ENCODE measurements around the gene THRB. TPM values are rescaled to one million over a fixed set of nuclear protein-coding genes. Genes with fewer than 3 reads are reported as not detected.
A peak's percentile ranks its signal among the peaks of the same experiment; 100 is the strongest.

THRB gene
- total and polyA plus RNA-seq, 2 experiments from 2014 or later = 26.8 to 60.0 TPM

- TF ChIP-seq CTCF (IDR thresholded peaks at IDR 0.05; ENCODE audit: poor library complexity) (no peak), EZH2 (IDR thresholded peaks at IDR 0.05; ENCODE audit: borderline replicate concordance) (no peak), EZH2phosphoT487 (IDR thresholded peaks at IDR 0.05; ENCODE audit: low read depth, severe bottlenecking, unreplicated experiment) (no peak)
- H3K9me2 ChIP-seq (replicated peaks; ENCODE audit: insufficient read depth) = no peaks in the 10 kb centered on the region
- H3K27ac ChIP-seq = peak overlapping the region; percentile 87
- H3K9me3 ChIP-seq (ENCODE audit: low read depth) = no peaks in the 10 kb centered on the region
- no peaks in the 10 kb centered on the region for H4K20me1 ChIP-seq (ENCODE audit: insufficient read depth, poor library complexity, severe bottlenecking)
- H3K4me2 ChIP-seq = no peak overlapping the region
- H3K79me2 ChIP-seq = no peaks in the 10 kb centered on the region
- H3K4me1 ChIP-seq (ENCODE audit: insufficient read depth) = peaks cover 17% of the 10 kb centered on the region
- peak; percentile 41 for DNase-seq (ENCODE audit: low spot score)
- H3K27me3 ChIP-seq = no peaks in the 10 kb centered on the region
- WGBS (ENCODE audit: low lambda C conversion rate, missing lambda C conversion rate) = 65% methylated on average over 11 of the region's 11 CpGs
- no peak overlapping the region for H3K4me3 ChIP-seq
- H2AFZ ChIP-seq = no peak overlapping the region
- no peaks in the 10 kb centered on the region for H3K36me3 ChIP-seq (replicated peaks; ENCODE audit: insufficient read depth, low read depth)
Measured at GRCh38 chr3:24145981-24146822, 348.4 kb downstream of the THRB start.

GRCh38 chr3:24145481-24145880 is 349.2 kb downstream of the THRB start:
- no peaks in the 10 kb centered on the region for H3K79me2 ChIP-seq
- H3K27me3 ChIP-seq = no peaks in the 10 kb centered on the region
- peaks cover 19% of the 10 kb centered on the region for H3K4me1 ChIP-seq (ENCODE audit: insufficient read depth)
- H3K4me3 ChIP-seq = no peak overlapping the region
- no peak overlapping the region for H2AFZ ChIP-seq
- peak overlapping the region; percentile 87 for H3K27ac ChIP-seq
- H3K36me3 ChIP-seq (replicated peaks; ENCODE audit: insufficient read depth, low read depth) = no peaks in the 10 kb centered on the region
- DNase-seq (ENCODE audit: low spot score) = no peak
- H3K4me2 ChIP-seq = no peak overlapping the region
- H3K9me2 ChIP-seq (replicated peaks; ENCODE audit: insufficient read depth) = no peaks in the 10 kb centered on the region
- TF ChIP-seq EZH2phosphoT487 (IDR thresholded peaks at IDR 0.05; ENCODE audit: low read depth, severe bottlenecking, unreplicated experiment) (no peak), EZH2 (IDR thresholded peaks at IDR 0.05; ENCODE audit: borderline replicate concordance) (no peak), CTCF (IDR thresholded peaks at IDR 0.05; ENCODE audit: poor library complexity) (no peak)
- H4K20me1 ChIP-seq (ENCODE audit: insufficient read depth, poor library complexity, severe bottlenecking) = no peaks in the 10 kb centered on the region
- no peaks in the 10 kb centered on the region for H3K9me3 ChIP-seq (ENCODE audit: low read depth)

DNA sequence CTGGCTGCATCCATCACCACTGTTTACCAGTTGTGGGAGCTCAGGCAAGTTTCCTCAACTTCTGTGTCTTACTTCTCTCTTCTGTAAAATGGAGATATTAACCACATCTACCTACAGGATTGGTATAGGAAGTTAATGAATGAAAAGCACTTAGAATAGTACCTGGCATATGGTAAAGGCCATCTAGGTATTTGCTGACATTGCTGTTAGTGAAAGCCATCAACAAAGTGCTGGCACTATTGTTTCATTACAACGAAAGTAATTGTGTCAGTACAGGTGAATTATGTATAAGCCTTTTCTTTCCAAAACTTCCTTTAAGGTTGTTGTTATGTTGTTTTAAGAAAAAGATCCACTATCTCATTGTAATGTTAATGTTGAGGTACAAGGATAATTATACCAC is 352.5 kb downstream of the THRB start:
- Histone ChIP-seq H3K27ac (no peak overlapping the region), H3K4me2 (no peak overlapping the region), H4K20me1 (ENCODE audit: insufficient read depth, poor library complexity, severe bottlenecking) (no peaks in the 10 kb centered on the region), H2AFZ (no peak overlapping the region), H3K9me2 (replicated peaks; ENCODE audit: insufficient read depth) (no peaks in the 10 kb centered on the region), H3K27me3 (no peaks in the 10 kb centered on the region), H3K79me2 (no peaks in the 10 kb centered on the region), H3K4me3 (no peak overlapping the region), H3K36me3 (replicated peaks; ENCODE audit: insufficient read depth, low read depth) (no peaks in the 10 kb centered on the region), H3K4me1 (ENCODE audit: insufficient read depth) (peaks cover 50% of the 10 kb centered on the region), H3K9me3 (ENCODE audit: low read depth) (no peaks in the 10 kb centered on the region)
- WGBS (ENCODE audit: low lambda C conversion rate, missing lambda C conversion rate) = 86% methylated on average over 1 of the region's 1 CpG
- TF ChIP-seq EZH2phosphoT487 (IDR thresholded peaks at IDR 0.05; ENCODE audit: low read depth, severe bottlenecking, unreplicated experiment) = no peak
- TF ChIP-seq EZH2 (IDR thresholded peaks at IDR 0.05; ENCODE audit: borderline replicate concordance) = no peak
- no peak for TF ChIP-seq CTCF (IDR thresholded peaks at IDR 0.05; ENCODE audit: poor library complexity)
- DNase-seq (ENCODE audit: low spot score) = no peak
